AG08396 (cell line): ENCODE measurements around the gene SPSB1.

Experiments
- DNase-seq: peaks from one replicate; pipeline ENCODE4 v3.0.0; 2012; ENCODE audit warnings: low spot score, mixed read lengths

SPSB1 gene

GRCh38 chr1:9344426-9345200, 51.9 kb downstream of the SPSB1 start:
- no peak for DNase-seq

DNA sequence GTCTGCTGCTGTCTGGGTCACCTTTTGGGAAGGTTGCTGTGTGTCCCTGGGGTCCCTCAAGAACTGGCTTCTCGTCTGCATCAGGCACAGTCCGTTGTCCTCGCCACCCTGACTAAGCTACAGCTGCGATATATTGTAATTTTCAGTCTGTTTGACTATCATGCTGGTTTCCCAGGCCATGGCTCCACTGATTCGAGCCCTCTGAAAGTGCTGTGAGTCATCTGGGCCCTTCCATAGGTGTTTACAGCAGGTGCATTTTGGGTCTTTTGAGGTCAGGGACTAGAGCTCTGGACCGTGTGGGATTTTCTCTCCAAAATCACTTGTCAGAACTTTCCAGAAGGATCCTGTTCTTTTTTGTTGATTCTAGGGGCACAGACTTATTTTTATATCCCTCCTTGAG, 52.8 kb downstream of the SPSB1 start:
- DNase-seq: no peak

GRCh38 chr1:9345922-9346321, 53.2 kb downstream of the SPSB1 start:
- DNase-seq: no peak

- no peak for DNase-seq
Observed at GRCh38 chr1:9346566-9346965, 53.9 kb downstream of the SPSB1 start.

DNA sequence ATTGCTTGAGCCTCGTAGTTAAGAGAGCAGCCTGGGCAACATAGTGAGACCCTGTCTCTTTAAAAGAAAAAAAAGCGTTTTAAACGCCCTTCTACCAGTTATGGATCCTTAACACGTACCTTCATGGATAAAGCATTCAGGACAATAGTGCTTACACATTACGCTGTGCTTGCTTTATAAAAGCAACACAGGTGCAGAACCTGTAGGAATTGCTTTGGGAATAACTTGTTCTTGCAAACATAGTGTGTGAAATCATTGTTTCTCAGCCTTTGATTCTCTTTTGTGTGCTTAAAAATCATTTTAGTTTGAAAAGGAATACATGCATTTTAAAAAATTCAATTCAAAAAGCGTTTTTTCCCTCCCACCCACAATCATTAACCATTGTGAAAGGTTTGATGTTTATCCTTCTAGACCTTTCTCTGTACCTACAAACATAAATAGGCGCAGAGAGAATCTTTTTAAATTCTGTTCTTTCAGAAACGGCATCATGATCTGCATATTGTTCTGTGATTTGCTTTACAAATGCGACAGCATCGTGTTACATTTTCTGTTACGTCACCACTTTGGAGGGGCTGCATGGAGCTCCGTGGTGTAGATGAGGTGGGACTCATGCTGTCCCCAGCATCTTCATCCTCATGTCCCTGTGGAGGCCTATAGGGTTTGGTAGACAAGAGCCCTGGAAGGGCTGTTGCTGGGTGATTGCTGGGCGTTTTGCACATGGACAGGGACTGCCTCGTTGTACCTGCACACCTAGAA, 54.6 kb downstream of the SPSB1 start:
- DNase-seq: no peak

- no peak for DNase-seq
Observed at GRCh38 chr1:9349331-9349851, 56.7 kb downstream of the SPSB1 start.

DNA sequence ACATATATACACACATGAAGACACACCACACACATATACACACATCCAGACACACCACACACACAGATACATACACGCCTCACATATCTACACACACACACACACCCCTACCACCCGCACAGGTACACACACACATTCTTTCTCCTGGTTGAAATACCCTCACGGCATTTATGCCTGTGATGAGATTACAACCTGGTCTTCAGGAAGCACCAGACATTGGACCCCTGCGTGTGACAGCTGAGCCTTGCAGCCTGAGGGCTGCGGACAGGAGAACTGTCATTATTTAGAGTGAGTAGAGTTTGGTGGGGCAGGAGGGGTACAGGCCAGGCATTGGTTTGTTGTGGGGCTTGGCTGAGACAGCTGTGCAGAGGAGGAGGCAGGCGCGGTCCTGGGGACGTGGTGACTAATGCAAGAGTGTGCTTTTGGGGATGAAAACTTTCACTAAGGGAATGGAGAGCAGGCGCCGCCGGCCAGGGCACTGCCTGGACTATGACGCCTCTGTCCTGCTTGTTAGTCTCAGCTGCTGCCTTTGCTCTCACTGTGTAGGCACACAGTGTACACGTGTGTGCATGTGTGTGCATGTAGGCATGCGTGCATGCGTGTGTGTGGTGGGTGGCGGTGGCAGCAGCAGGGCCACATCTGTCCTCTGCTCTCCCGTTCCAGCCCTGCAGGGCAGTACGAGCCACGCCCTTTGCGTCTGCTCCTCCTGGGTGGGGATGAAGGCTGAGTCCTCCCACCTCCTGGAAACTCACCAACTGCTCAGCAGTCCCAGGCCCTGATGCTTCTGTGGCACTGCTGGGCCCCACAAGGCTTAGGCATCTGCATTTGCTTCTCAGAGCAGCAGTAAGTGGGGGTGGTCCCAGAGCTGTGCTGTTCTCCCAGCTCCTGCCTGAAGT, 57.6 kb downstream of the SPSB1 start:
- peak; percentile 68 for DNase-seq

DNA sequence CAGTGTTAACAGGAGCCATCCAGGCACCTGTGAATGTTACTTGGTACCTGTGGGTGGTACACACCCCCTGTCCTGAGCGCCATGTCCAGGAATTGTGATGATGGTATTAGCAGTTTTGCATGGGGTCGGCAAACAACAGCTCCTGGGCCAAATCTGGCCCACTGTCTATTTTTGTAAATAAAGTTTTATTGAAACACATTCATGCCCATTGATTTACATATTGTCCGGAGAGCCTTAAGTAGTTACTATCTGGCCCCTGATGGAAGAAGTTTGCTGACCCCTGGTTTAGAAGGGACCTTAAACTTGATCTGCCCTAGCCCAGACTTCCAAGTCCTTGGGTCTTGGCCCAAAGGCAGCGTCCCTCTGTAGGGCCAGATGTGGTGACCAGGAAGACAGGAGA, 58.3 kb downstream of the SPSB1 start:
- no peak for DNase-seq

DNA sequence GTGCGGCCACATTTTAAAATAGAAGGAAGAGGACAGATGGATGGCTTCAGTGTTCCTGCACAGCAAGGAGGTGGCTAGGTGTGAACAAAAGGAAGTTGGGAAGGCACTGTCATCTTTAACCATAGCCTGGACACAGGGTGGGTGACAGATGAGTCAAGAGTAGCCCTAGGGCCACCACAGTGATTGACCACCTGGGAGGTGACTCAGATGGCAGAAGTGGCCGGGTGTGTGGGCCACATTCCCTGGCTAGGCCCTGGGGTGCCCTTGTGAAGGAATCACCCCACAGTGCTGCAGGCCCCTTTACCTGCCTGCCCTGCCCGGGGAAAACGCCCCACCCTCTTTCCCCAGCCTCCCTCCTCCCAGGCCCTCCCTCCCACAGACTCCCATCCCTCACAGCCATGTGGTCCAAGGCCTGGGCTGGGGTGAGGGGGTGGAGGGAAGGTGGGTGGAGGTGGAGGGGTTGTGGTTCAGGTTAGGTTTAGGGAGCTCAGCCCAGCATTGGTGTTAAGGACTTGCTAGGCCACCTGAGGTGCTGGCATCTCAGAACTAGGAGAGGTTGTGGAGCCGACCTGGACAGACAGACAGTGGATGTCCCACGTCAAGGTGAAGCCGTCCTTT, 59.1 kb downstream of the SPSB1 start:
- no peak for DNase-seq

DNA sequence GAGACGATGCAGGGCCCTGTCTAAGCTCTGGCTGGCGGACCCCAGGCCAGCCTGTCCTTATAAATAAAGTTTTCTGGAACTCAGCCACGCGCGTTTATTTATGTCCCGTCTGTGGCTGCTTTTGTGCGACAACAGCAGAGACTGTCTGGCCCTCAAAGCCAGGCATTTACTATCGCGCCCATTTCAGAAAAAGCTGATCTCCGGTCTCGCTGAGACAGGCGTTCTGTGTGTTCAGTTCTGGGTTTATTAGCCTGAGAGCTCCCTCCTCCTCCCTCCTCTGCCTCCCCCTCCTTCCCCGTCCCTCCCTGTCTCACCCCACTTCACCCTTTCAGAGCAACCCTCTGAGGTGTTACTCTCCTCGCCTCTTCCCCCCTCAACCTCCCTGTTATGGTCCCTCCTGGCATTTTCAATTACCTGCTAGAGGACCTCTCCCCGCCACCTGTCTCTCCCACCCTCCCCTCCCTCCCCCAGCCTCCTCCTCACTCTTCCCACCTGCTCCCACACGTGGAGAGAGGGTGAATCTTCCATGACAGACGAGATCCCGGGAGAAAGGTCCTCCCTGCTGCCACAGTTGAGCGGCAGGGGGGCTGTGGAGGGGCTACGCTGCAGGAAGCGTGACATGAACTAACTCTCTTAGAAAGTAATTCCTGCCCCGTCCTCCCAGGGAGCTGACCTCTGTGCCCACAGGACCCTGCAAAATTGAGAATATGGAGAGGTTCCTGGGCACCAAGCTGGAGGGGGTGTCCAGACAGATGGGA, 59.9 kb downstream of the SPSB1 start:
- DNase-seq: no peak

- no peak for DNase-seq
Observed at GRCh38 chr1:9355503-9355902, 62.8 kb downstream of the SPSB1 start.

DNA sequence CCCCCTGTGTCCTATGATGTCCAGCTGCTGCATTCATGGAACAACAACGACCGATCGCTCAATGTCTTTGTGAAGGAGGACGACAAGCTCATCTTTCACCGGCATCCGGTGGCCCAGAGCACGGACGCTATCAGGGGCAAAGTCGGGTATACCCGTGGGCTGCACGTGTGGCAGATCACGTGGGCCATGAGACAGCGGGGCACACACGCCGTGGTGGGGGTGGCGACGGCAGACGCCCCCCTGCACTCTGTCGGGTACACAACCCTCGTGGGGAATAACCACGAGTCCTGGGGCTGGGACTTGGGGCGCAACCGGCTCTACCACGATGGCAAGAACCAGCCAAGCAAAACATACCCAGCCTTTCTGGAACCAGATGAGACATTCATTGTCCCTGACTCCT, 63.3 kb downstream of the SPSB1 start:
- no peak for DNase-seq

GRCh38 chr1:9356829-9357466, 64.3 kb downstream of the SPSB1 start:
- DNase-seq: no peak

GRCh38 chr1:9357958-9358357, 65.3 kb downstream of the SPSB1 start:
- no peak for DNase-seq

DNA sequence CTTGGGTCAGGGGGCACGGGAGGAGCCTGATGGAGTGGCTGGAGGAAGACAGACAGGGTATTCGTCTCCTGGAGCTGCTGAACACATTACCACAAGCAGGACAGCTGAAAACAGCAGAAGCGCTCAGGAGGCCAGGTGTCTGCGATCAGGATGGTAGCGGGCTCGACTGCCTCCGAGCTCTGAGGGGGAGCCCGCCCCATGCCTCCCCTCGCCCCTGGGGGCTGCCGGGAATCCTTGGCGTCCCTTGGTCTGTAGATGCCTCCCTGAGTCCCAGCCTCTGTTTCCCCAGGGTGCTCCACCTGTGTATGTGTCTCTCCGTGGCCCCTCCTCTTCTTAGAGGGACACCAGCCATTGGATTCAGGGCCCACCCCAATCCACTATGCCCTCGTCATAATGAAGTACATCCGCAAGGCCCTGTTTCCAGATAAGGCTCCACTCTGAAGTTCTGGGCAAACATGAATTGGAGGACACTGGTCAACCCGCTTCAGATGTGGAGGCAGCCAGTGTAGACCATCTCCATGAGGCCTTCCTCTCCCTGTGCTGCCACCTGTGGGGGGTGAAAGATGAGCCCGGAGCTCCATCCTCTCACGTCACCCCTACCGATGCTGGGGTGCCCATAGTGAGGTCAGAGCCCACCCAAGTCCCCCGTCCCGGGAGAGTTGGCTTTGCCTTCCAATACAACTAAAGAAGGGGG, 67.8 kb downstream of the SPSB1 start:
- no peak for DNase-seq

DNA sequence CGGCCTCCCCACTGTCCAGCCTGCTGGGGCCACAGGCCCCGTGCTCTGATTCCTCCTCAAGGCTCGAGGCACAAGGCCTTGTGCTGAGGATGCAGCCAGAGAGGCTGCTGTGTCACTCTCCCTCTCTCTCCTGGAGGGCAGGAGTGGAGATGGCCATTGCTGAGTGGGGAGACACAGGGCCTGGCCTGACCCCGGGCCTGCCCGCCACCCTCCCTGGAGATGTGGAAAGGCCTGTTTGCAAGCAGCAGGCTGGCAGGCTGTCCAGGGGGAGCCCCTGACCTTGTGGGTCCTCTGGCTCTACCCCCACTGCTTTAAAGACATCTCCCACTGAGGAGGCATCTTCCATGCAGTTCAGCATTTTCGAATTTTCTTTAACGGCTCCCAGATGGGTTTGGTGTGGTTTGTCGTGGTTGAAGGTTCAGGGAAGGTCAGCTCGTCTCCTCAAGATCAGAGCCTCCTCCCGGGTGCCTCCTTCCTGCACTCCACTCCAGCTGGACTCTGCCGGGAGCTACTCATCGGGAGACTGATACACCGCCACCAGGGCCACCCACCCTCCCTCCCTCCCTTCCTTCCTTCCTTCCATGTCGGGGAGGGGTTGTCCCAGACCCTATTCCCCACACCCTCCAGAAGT, 69.1 kb downstream of the SPSB1 start:
- no peak for DNase-seq

GRCh38 chr1:9362488-9362887, 69.8 kb downstream of the SPSB1 start:
- DNase-seq: no peak

DNA sequence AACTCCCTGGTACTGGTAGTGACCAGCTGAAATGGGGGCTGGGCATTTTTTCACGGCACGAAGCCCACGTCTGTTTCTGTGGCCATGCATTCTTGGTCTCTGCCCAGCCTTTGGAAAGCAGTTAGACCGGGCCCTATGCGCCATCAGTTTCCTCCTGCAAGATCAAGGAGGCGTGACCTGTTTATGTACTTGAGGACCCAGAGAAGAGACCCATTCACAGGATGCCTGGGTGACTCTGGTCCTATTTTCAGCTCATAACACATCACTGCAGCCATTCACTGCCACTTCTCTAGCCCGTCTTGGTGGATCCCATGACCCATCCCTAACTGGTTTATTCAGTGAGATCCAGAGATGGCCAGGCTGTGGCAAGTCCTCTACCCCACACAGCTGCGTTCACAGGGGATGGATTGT, 70.4 kb downstream of the SPSB1 start:
- DNase-seq: no peak

DNA sequence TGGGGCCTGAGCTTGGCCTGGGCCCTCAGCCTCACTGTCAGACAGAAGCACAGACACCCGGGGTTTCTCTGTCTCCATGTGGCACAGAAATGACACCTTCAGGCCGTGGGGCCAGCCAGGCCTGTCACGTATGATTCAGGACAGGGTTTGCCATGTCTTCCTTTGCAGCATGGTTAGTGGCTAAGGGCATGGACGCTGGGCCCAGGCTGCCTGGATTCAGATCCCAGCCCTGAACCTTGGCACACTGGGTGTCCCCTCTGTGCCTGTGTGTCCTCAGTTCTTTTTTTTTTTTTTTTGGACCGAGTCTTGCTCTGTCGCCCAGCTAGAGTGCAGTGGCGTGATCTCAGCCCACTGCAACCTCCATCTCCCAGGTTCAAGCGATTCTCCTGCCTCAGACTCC, 73.6 kb downstream of the SPSB1 start:
- DNase-seq: no peak
